Mucosa of descending colon (tissue), 3 donors: ENCODE results near the gene SCN4A. TPM values are rescaled to one million over a fixed set of nuclear protein-coding genes. Genes with fewer than 3 reads are reported as not detected.

Experiments used
- ATAC-seq: fragments of 200-7000 bp; cut with Tn5 transposase; one replicate; pipeline ENCODE4 v1.9.1; 2020; ENCODE audit warnings: mild to moderate bottlenecking, moderate library complexity
- DNase-seq, 3 donors: peaks; one replicate each; pipeline ENCODE4 v3.0.0-alpha.2; 2020
- H3K36me3 ChIP-seq: fragments of 200-600 bp; one replicate; pipeline ENCODE4 v1.8.0; 2021; ENCODE audit warnings: low read depth, mild to moderate bottlenecking
- H3K4me1 ChIP-seq: fragments of 200-600 bp; one replicate; pipeline ENCODE4 v1.8.0; 2021; ENCODE audit warnings: low read depth, mild to moderate bottlenecking
- H3K4me3 ChIP-seq: fragments of 200-600 bp; one replicate; pipeline ENCODE4 v1.8.0; 2021; ENCODE audit warnings: mild to moderate bottlenecking
- H3K9me3 ChIP-seq: fragments of 200-600 bp; one replicate; pipeline ENCODE4 v1.8.0; 2021; ENCODE audit warnings: mild to moderate bottlenecking
- intact Hi-C, 2 donors: fragments of 100-400 bp; cut with DNase I in 1 of 2; cut with micrococcal nuclease in 1 of 2; formaldehyde crosslinking; loops; one replicate each; pipeline versions ENCODE4 v1.11.0 to v1.11.1; 2022; cut with DNase I, micrococcal nuclease
- total RNA-seq, 3 donors: library from RNA; stranded (reverse); fragmentation: NEBNext Ultra II Directional in 2 of 3; extraction: Animal tissue kit (Norgen Biotek cat#: 25700) in 2 of 3; gene quantifications; one replicate each; pipeline versions ENCODE4 v1.2.1 to v1.2.4, GENCODE V29; 2021 to 2023
- TF ChIP-seq, protein P1 (sequence below): fragments of 200-600 bp; IDR thresholded peaks from one replicate; pipeline ENCODE4 v1.8.0; 2022; ENCODE audit warnings: antibody characterized with exemption, mild to moderate bottlenecking
- donor health status: DM: no; HTN: no; CAD: no; lungs with moderate emphysema.
- donor health status: DM: no; HTN: no; CAD: no.
- donor health status: DM: no; HTN: yes; CAD: no.

SCN4A gene
- total RNA-seq, 3 donors from 2014 or later, result 0.10 to 0.75 (median 0.22) TPM

DNA sequence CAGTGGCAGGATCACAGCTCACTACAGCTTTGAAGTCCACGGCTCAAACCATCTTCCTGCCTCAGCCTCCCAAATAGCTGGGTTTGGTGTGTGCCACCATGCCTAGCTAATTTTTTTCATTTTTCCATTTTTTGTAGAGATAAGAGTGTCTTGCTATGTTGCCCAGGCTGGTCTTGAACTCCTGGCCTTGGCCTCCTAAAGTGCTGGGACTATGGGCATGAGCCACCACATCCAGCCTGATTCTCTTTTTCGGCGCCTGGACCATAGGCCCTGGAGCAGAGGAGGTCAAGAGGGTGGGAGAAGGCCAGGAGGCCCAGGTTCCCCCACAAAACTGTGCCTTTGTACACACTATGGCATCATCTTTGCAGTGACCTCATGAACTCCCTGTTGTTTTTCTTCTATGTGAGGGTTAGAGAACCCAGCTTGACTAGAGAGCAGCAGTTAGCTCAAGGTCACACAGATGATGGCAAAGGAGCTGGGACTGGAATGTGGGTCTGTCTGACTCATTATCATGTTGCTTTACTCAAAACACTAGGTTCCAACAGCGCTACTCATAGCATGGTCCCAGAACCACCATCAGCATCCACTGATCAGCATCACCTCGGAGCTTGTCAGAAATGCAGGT, 16.3 kb downstream of the SCN4A start:
- TF ChIP-seq, protein P1, sequence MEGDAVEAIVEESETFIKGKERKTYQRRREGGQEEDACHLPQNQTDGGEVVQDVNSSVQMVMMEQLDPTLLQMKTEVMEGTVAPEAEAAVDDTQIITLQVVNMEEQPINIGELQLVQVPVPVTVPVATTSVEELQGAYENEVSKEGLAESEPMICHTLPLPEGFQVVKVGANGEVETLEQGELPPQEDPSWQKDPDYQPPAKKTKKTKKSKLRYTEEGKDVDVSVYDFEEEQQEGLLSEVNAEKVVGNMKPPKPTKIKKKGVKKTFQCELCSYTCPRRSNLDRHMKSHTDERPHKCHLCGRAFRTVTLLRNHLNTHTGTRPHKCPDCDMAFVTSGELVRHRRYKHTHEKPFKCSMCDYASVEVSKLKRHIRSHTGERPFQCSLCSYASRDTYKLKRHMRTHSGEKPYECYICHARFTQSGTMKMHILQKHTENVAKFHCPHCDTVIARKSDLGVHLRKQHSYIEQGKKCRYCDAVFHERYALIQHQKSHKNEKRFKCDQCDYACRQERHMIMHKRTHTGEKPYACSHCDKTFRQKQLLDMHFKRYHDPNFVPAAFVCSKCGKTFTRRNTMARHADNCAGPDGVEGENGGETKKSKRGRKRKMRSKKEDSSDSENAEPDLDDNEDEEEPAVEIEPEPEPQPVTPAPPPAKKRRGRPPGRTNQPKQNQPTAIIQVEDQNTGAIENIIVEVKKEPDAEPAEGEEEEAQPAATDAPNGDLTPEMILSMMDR, result no peak
- DNase-seq (no peak), ATAC-seq (no peak)
- intact Hi-C loops, result no loop called here
- H3K4me1 ChIP-seq, result peaks cover 4% of the 10 kb centered on the region
- no peak overlapping the region for H3K4me3 ChIP-seq
- H3K36me3 ChIP-seq, result no peaks in the 10 kb centered on the region
- H3K9me3 ChIP-seq, result no peaks in the 10 kb centered on the region

DNA sequence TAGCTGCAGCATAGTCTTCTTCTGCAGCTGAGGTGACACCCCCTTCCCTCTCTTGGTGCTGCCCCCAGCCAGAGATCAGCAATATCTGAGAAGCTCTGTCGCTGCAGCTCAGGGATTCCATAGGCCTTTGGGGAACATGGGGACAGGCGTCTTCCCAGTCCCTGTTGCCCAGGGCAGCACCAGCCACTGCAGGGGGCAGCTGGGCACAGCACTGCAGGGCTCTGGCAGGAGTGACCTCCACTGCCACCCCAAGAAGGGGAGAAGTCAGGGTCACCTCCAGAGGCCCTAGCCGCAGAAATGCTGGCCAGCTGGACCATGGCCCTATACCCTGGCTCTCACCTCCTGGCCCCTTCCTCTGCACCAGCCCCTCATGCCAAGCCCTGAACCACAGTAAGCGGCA, 16.9 kb downstream of the SCN4A start:
- Histone ChIP-seq H3K4me3 (no peak overlapping the region), H3K9me3 (no peaks in the 10 kb centered on the region), H3K36me3 (no peaks in the 10 kb centered on the region), H3K4me1 (no peaks in the 10 kb centered on the region)
- intact Hi-C loops, result no loop called here
- ATAC-seq, result no peak
- TF ChIP-seq, protein P1, result no peak
- DNase-seq, result no peak

DNA sequence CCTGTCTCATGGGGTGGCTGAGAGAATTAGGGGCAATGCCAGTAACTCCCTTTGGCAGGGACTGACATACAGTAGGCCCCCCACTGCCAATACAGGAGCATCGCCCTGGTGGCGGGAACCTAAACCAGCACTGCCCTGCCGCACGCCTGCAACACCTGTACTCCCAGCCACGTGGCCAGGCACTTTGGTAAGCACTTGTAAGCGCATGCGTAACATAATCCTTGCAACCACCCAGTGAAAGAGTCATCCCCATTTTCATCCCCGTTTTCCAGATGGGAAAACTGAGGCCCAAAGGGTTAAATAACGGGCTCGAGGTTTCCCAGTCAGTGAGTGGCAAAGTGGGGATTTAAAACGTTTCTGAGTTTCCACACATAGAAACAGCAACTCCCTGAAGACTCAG, 17.5 kb downstream of the SCN4A start:
- Histone ChIP-seq H3K4me1 (no peaks in the 10 kb centered on the region), H3K36me3 (no peaks in the 10 kb centered on the region), H3K9me3 (no peaks in the 10 kb centered on the region), H3K4me3 (no peak overlapping the region)
- no peak for DNase-seq
- TF ChIP-seq, protein P1, result no peak
- intact Hi-C loops, result no loop called here
- no peak for ATAC-seq

DNA sequence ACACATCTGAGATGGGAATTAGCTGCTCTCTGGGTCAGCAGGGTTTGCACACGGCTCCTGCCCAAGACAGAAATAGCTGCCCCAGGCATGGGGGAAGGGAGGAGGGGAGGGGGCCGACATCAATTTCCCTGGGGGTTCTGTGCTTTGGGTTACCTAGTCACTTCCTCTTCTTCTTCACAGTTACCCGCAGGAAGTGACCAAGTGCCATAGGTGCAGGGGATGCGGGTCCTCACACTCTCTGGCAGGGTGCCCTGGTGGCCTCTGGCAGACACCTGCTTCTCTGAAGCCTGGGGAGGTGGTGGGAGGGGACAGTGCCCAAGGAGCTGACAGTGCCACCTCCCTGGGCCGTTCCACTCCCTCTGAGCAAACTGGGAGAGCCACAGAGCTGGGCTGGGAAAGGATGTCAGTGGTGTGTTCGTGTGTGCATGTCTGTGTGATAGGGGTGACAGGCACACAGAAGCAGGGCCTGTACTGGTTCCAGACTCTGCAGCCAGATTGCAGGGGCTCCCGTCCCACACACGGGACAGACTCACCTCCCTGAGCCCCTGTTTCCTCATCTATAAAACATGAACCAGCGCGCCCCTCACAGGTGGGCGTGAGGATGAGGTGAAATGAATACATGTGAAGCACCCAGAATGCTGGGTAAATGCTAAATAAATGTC, 18.2 kb downstream of the SCN4A start:
- Histone ChIP-seq H3K4me3 (no peak overlapping the region), H3K4me1 (no peaks in the 10 kb centered on the region), H3K9me3 (no peaks in the 10 kb centered on the region), H3K36me3 (no peaks in the 10 kb centered on the region)
- intact Hi-C loops, result no loop called here
- peak; percentile 41 for ATAC-seq
- DNase-seq, result no peak
- TF ChIP-seq, protein P1, result no peak

DNA sequence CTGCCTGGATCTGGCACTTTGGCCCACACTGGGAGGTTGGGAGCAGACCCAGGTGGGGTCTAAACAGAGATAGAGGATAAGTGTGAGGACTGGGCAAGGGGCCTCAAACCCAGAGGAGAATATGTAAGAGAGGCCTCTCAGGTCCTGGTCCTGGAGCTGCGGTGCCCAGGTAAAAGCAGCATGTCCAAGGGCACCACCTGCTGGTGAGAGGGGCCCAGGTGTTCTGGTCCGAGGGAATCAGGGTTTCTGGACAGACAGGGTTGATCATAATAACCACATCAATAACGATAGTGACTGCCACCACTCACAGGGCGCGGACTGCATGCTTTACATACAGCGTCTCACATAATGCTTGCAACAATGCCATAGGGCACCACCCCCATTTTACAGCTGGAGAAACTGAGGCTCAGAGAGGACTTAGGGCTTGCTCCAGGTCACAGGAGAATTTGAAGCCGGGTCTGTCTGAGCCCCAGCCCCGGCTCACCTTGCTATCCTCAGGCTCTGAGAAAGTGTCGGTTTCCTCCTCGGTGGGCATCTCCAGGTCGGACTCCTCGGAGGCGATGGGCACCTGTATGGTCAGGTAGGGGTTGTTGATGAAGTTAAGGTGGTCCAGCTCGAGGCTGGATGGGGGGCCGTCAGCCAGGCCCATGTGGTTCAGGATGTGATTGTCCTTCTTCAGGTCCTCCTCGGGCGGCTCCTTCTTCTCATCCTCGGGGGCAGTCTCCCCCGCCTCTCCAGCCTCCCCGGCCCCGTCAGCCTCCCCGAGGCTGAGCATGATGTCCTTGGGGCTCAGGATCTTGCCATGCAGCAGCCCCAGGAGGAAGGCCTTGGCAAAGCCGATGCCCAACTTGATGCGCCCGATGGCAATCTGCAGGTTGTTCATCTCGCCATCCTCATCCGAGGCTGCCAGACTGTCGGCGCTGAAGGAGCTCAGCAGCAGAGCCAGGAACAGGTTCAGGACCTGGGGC, 21.5 kb downstream of the SCN4A start:
- ATAC-seq (peak; percentile 64), DNase-seq (peak; percentile 57 to 87 (median 79))
- Histone ChIP-seq H3K36me3 (no peaks in the 10 kb centered on the region), H3K9me3 (no peaks in the 10 kb centered on the region), H3K4me1 (peaks cover 4% of the 10 kb centered on the region), H3K4me3 (no peak overlapping the region)
- intact Hi-C loops, result no loop called here
- TF ChIP-seq, protein P1, result peak; percentile 66
